IgD-negative memory B cell (primary cell): Measurements from ENCODE around the gene ZNF821. TPM values are rescaled to one million over a fixed set of nuclear protein-coding genes. Genes with fewer than 3 reads are reported as not detected.
A peak's percentile ranks its signal among the peaks of the same experiment; 100 is the strongest.
"Not testable (repeated sequence)": the region's sequence is repeated elsewhere in the genome, so short reads cannot be mapped to it uniquely, and the experiment has no call there.

ENCODE experiments used
- H3K27ac Mint-ChIP-seq, 3 donors: one replicate each; pipeline ENCODE4 v1.8.0; 2020 to 2022; ENCODE audit warnings: mild to moderate bottlenecking in 3 of 3, mixed read lengths in 3 of 3, moderate library complexity in 1 of 3
- H3K27me3 Mint-ChIP-seq: one replicate; pipeline ENCODE4 v1.8.0; 2021; ENCODE audit warnings: mixed read lengths
- H3K36me3 Mint-ChIP-seq: one replicate; pipeline ENCODE4 v1.8.0; 2020; ENCODE audit warnings: mild to moderate bottlenecking, mixed read lengths
- H3K4me1 Mint-ChIP-seq, 3 donors: one replicate each; pipeline ENCODE4 v1.8.0; 2020 to 2022; ENCODE audit warnings: mixed read lengths in 3 of 3, mild to moderate bottlenecking in 1 of 3
- H3K4me3 Mint-ChIP-seq, 4 donors: one replicate each; pipeline ENCODE4 v1.8.0; 2020 to 2022; ENCODE audit warnings: mild to moderate bottlenecking in 4 of 4, mixed read lengths in 4 of 4, moderate library complexity in 3 of 4
- H3K9me3 Mint-ChIP-seq, 3 donors: one replicate each; pipeline ENCODE4 v1.8.0; 2020 to 2021; ENCODE audit warnings: mixed read lengths in 3 of 3, mild to moderate bottlenecking in 1 of 3
- polyA plus RNA-seq: library from polyadenylated mRNA; unstranded; fragments of 300-500 nt; fragmentation: Illumina TruSeq; gene quantifications from one replicate; pipeline ENCODE4 v1.2.3, GENCODE V29; 2021

Gene ZNF821
- polyA plus RNA-seq, 1 donor from 2014 or later: 34.3 TPM

GRCh38 chr16:71834291-71834690 lies 49.7 kb downstream of the ZNF821 start:
- no peaks in the 10 kb centered on the region for H3K27me3 Mint-ChIP-seq
- no peaks in the 10 kb centered on the region for H3K4me1 Mint-ChIP-seq
- no peak overlapping the region for H3K4me3 Mint-ChIP-seq
- no peaks in the 10 kb centered on the region for H3K36me3 Mint-ChIP-seq
- no peaks in the 10 kb centered on the region for H3K9me3 Mint-ChIP-seq
- H3K27ac Mint-ChIP-seq: no peak overlapping the region

DNA sequence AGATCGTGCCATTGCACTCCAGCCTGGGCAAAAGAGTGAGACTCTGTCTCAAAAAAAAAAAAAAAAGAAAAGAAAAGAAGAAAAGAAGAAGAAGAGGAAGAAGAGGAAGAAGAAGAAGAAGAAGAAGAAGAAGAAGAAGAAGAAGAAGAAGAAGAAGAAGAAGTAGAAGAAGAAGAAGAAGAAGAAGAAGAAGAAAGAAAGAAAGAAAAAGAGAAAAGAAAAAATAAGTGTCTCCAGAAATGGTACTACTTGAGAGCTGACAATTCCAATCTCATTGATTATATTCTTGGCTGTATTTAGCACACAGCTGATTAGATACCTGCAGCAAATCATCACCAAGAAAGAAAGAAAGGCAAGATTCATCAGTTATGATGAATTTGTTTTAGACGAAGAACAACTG lies 51.9 kb downstream of the ZNF821 start:
- not testable (repeated sequence) for H3K27me3 Mint-ChIP-seq, H3K9me3 Mint-ChIP-seq, H3K27ac Mint-ChIP-seq, H3K4me1 Mint-ChIP-seq, H3K36me3 Mint-ChIP-seq, H3K4me3 Mint-ChIP-seq

GRCh38 chr16:71831698-71832097 lies 52.3 kb downstream of the ZNF821 start:
- H3K9me3 Mint-ChIP-seq: not testable (repeated sequence)

GRCh38 chr16:71830359-71830758 lies 53.6 kb downstream of the ZNF821 start:
- no peaks in the 10 kb centered on the region for H3K36me3 Mint-ChIP-seq
- no peaks in the 10 kb centered on the region for H3K27me3 Mint-ChIP-seq
- no peak overlapping the region for H3K27ac Mint-ChIP-seq
- H3K4me3 Mint-ChIP-seq: no peak overlapping the region
- no peaks in the 10 kb centered on the region for H3K4me1 Mint-ChIP-seq
- H3K9me3 Mint-ChIP-seq: no peaks in the 10 kb centered on the region

More at GRCh38 chr16:71831698-71832097, 52.3 kb downstream of the ZNF821 start:
- not testable (repeated sequence) for H3K4me3 Mint-ChIP-seq, H3K36me3 Mint-ChIP-seq, H3K27me3 Mint-ChIP-seq, H3K4me1 Mint-ChIP-seq, H3K27ac Mint-ChIP-seq

GRCh38 chr16:71826533-71827017 lies 57.4 kb downstream of the ZNF821 start:
- H3K4me3 Mint-ChIP-seq: no peak overlapping the region
- H3K27me3 Mint-ChIP-seq: no peaks in the 10 kb centered on the region
- no peaks in the 10 kb centered on the region for H3K9me3 Mint-ChIP-seq
- H3K27ac Mint-ChIP-seq: no peak overlapping the region
- H3K4me1 Mint-ChIP-seq: no peaks in the 10 kb centered on the region
- H3K36me3 Mint-ChIP-seq: no peaks in the 10 kb centered on the region

- Mint-ChIP-seq H3K4me1 (peaks cover 15 to 20% (median 19%) of the 10 kb centered on the region in 3 donors), H3K4me3 (peak overlapping the region; percentile 44 to 97 (median 69)), H3K27ac (peak overlapping the region; percentile 67 to 93 (median 91))
- H3K36me3 Mint-ChIP-seq, H3K9me3 Mint-ChIP-seq, H3K27me3 Mint-ChIP-seq: not testable (repeated sequence)
These were observed 66.9 kb downstream of the ZNF821 start for GRCh38 chr16:71817155-71817500.

DNA sequence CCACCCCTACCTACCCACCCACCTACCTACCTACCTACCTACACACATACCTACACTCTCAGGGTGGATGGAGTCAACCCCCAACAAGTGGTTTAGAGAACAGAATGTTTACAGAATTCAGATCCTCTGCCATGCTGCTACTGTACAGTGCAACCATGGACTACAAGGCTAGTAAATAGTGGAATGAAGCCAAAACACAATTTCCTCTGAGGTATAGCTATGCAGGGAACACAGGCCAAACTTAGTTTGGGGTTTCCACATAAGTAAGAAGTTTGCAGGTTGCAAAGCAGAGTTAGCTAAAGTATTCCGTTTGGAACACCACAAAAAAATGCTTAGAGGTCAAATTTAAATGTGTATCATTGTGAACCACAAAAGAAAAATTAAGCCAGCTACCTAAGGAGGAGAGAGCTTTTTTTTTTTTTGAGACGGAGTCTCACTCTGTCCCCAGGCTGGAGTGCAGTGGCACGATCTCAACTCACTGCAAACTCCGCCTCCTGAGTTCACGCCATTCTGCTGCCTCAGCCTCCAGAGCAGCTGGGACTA lies 72.7 kb downstream of the ZNF821 start:
- H3K4me1 Mint-ChIP-seq: peaks cover 22 to 24% (median 23%) of the 10 kb centered on the region in 3 donors
- no peaks in the 10 kb centered on the region for H3K9me3 Mint-ChIP-seq
- H3K4me3 Mint-ChIP-seq: peak overlapping the region in 1 of 4 donors; percentile 74
- no peaks in the 10 kb centered on the region for H3K36me3 Mint-ChIP-seq
- no peaks in the 10 kb centered on the region for H3K27me3 Mint-ChIP-seq
- H3K27ac Mint-ChIP-seq: peak overlapping the region in 1 of 3 donors; percentile 16

DNA sequence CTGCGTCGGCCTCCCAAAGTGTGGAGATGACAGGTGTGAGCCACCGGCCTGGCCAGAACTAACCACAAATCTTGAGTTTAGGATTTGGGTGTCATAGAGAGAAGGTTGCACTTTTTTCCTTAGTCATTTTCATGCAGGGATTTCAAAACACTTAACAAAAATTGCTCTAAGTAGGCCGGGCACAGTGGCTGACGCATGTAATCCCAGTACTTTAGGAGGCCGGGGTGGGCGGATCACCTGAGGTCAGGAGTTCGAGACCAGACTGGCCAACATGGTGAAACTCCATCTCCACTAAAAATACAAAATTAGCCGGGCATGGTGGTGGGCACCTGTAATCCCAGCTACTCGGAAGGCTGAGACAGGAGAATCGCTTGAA lies 73.8 kb downstream of the ZNF821 start:
- H3K4me1 Mint-ChIP-seq: peaks cover 20 to 26% (median 25%) of the 10 kb centered on the region in 3 donors
- not testable (repeated sequence) for H3K9me3 Mint-ChIP-seq, H3K27me3 Mint-ChIP-seq, H3K36me3 Mint-ChIP-seq
- peak overlapping the region; percentile 99 to 100 (median 100) for H3K27ac Mint-ChIP-seq
- H3K4me3 Mint-ChIP-seq: peak overlapping the region in 3 of 4 donors; percentile 34 to 97 (median 81)

Other genes with a start within 250 kb of the ZNF821 start
- 4.7 TPM for gene PHLPP2, start 159.5 kb downstream of the ZNF821 start, polyA plus RNA-seq
- gene AP1G1, start 75.3 kb downstream of the ZNF821 start, polyA plus RNA-seq: 13.7 TPM
- gene ATXN1L, start 38.2 kb downstream of the ZNF821 start, polyA plus RNA-seq: 5.4 TPM
- 161 TPM for gene IST1, start 11.3 kb upstream of the ZNF821 start, polyA plus RNA-seq
- not detected for gene PKD1L3, start 116.2 kb upstream of the ZNF821 start, polyA plus RNA-seq
- 16.4 TPM for gene DHODH, start 124.6 kb upstream of the ZNF821 start, polyA plus RNA-seq
- gene HP, start 170.3 kb upstream of the ZNF821 start, polyA plus RNA-seq: not detected
- gene HPR, start 179.0 kb upstream of the ZNF821 start, polyA plus RNA-seq: not detected
- 15.3 TPM for gene TXNL4B, start 209.4 kb upstream of the ZNF821 start, polyA plus RNA-seq
- gene DHX38, start 209.7 kb upstream of the ZNF821 start, polyA plus RNA-seq: 29.9 TPM